ENCODE results near the gene ABCF1.
A peak's percentile ranks its signal among the peaks of the same experiment; 100 is the strongest.
"Not testable (repeated sequence)": the region's sequence is repeated elsewhere in the genome, so short reads cannot be mapped to it uniquely, and the experiment has no call there.

ABCF1 gene

GRCh38 chr6:30571075-30571761 lies at the start of gene ABCF1:
TSS of gene ABCF1 (plus strand) at chr6:30571442. CDS start at chr6:30571488, 46 bp downstream.
- peak; percentile 97 for DNase-seq (ENCODE audit: low read depth)

- DNase-seq (ENCODE audit: low read depth): peak; percentile 20
These were observed 49.3 kb upstream of the ABCF1 start for GRCh38 chr6:30521952-30522351.

- DNase-seq (ENCODE audit: low read depth): not testable (repeated sequence)
These were observed 44.8 kb upstream of the ABCF1 start for GRCh38 chr6:30526444-30526843.

GRCh38 chr6:30529349-30529875 lies 41.8 kb upstream of the ABCF1 start:
- not testable (repeated sequence) for DNase-seq (ENCODE audit: low read depth)

DNA sequence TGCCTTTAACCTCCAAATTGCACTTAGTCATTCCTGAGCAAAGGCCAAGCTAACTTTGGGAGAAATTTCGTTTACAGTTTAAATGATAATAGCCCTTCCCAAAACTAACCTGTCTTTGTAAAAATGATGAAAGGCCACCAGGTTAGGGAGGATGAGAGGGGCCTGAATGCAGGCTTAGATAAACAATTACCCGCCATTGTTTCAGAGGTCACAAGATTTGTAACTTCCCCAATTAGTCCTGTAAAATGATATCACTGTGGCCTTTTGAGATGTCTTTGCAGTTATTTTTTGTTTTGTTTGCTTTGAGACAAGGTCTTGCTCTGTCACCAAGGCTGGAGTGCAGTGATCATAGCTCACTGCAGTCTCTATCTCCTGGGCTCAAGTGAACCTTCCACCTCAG lies 41.2 kb upstream of the ABCF1 start:
- DNase-seq (ENCODE audit: low read depth): no peak

- no peak for DNase-seq (ENCODE audit: low read depth)
These were observed 37.6 kb upstream of the ABCF1 start for GRCh38 chr6:30533460-30534294.

DNA sequence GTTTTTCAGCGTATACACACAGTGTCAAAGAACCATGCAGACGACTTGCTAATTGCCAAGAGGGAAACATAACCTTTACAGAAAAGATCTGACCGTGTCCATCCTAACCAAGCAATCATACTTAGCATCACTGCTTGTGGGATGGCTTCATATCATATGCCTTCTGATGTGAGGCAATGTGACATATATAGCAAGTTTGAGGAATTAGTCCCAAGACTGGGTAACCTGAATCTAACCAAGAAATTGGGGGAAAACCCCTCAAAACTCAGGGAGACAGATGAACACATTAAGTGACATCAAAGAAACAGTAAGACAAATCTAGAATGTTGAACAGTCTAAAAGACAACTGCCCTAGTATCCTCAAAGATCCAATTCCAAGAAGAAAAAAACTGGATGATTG lies 33.3 kb upstream of the ABCF1 start:
- no peak for DNase-seq (ENCODE audit: low read depth)

- peak; percentile 88 for DNase-seq (ENCODE audit: low read depth)
These were observed 29.5 kb upstream of the ABCF1 start for GRCh38 chr6:30541515-30542403.

DNA sequence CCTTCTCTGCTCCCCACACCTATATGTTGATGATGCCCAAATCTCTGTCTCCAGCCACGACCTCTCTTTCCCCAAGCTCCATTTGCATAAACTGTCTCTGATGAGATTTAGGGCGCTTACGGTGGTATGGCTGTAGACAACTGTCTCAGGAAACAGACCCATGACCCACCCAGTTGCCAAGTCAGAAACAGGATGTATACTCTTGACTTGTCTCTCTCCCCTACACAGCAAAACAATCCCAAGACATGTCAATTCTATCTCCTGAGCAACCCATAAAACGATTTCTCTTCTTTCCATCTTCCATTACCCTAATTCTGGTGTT lies 28.9 kb upstream of the ABCF1 start:
- DNase-seq (ENCODE audit: low read depth): no peak

- DNase-seq (ENCODE audit: low read depth): peak; percentile 36
These were observed 28.3 kb upstream of the ABCF1 start for GRCh38 chr6:30542915-30543314.

DNA sequence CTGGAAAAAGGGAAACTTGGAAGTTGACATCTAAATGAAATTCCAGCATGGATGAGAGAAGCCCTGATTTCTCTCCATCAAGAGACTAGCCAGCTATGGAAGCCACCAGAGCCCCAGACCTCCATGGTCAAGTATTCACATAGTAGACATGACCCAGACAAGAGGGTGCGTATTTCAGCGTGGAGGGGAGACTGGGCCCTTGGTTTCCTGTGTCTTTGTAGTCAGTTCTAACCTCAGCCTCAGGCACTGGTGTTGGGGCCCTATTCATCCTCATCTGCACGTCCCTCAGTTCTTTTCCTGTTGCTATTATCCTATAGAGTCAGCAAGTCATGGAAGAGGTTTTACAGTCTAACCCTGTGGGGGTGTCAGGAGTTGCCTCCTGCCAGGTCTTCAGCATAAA lies 27.4 kb upstream of the ABCF1 start:
- DNase-seq (ENCODE audit: low read depth): no peak

- DNase-seq (ENCODE audit: low read depth): peak; percentile 78
These were observed 26.5 kb upstream of the ABCF1 start for GRCh38 chr6:30544666-30545272.

- DNase-seq (ENCODE audit: low read depth): no peak
These were observed 23.8 kb upstream of the ABCF1 start for GRCh38 chr6:30547454-30547853.

GRCh38 chr6:30548375-30548774 lies 22.9 kb upstream of the ABCF1 start:
- peak; percentile 53 for DNase-seq (ENCODE audit: low read depth)

GRCh38 chr6:30554404-30554803 lies 16.8 kb upstream of the ABCF1 start:
- no peak for DNase-seq (ENCODE audit: low read depth)

- peak; percentile 45 for DNase-seq (ENCODE audit: low read depth)
These were observed 16.1 kb upstream of the ABCF1 start for GRCh38 chr6:30554962-30555815.

GRCh38 chr6:30555816-30556065 lies 15.5 kb upstream of the ABCF1 start:
- DNase-seq (ENCODE audit: low read depth): no peak

GRCh38 chr6:30556066-30556905 lies 15.0 kb upstream of the ABCF1 start, which contains the start of gene GNL1:
TSS of gene GNL1 (minus strand) at chr6:30556489. CDS start at chr6:30556203, 286 bp downstream.
- peak; percentile 91 for DNase-seq (ENCODE audit: low read depth)

- DNase-seq (ENCODE audit: low read depth): peak; percentile 83
These were observed 14.1 kb upstream of the ABCF1 start, which contains the start of gene PRR3 for GRCh38 chr6:30556906-30557682. TSS of gene PRR3 (plus strand) at chr6:30557295. CDS start at chr6:30557345, 50 bp downstream.
